Measurements from ENCODE around the gene OBSCN.
A peak's percentile ranks its signal among the peaks of the same experiment; 100 is the strongest.

The OBSCN gene

GRCh38 chr1:228190182-228190581, 17.7 kb upstream of the OBSCN start:
- no peak for DNase-seq (ENCODE audit: low read depth in 2 of 2)

GRCh38 chr1:228190778-228191177, 17.1 kb upstream of the OBSCN start:
- no peak for DNase-seq (ENCODE audit: low read depth in 2 of 2)

- DNase-seq (ENCODE audit: low read depth in 2 of 2) = no peak
Observed at GRCh38 chr1:228194436-228194835, 13.4 kb upstream of the OBSCN start.

GRCh38 chr1:228194921-228195812, 12.7 kb upstream of the OBSCN start:
- DNase-seq (ENCODE audit: low read depth in 2 of 2) = no peak

GRCh38 chr1:228197555-228198147, 10.2 kb upstream of the OBSCN start:
- DNase-seq (ENCODE audit: low read depth in 2 of 2) = no peak

- DNase-seq (ENCODE audit: low read depth in 2 of 2) = no peak
Observed at GRCh38 chr1:228198977-228199590, 8.8 kb upstream of the OBSCN start.

- DNase-seq (ENCODE audit: low read depth in 2 of 2) = no peak
Observed at GRCh38 chr1:228204958-228205357, 2.9 kb upstream of the OBSCN start.

- DNase-seq (ENCODE audit: low read depth in 2 of 2) = no peak
Observed at GRCh38 chr1:228205526-228206436, 2.1 kb upstream of the OBSCN start.

- DNase-seq (ENCODE audit: low read depth in 2 of 2) = no peak
Observed at GRCh38 chr1:228206582-228207351, 1.1 kb upstream of the OBSCN start.

GRCh38 chr1:228207381-228207810, 448 bp upstream of the OBSCN start:
- no peak for DNase-seq (ENCODE audit: low read depth in 2 of 2)

- DNase-seq (ENCODE audit: low read depth in 2 of 2) = no peak
Observed at GRCh38 chr1:228208831-228209551, 1.1 kb downstream of the OBSCN start.

- no peak for DNase-seq (ENCODE audit: low read depth in 2 of 2)
Observed at GRCh38 chr1:228209657-228210056, 1.8 kb downstream of the OBSCN start.

GRCh38 chr1:228210076-228210651, 2.3 kb downstream of the OBSCN start:
- DNase-seq (ENCODE audit: low read depth in 2 of 2) = no peak

GRCh38 chr1:228210712-228211530, 3.1 kb downstream of the OBSCN start:
- no peak for DNase-seq (ENCODE audit: low read depth in 2 of 2)

- DNase-seq (ENCODE audit: low read depth in 2 of 2) = no peak
Observed at GRCh38 chr1:228211531-228212414, 3.9 kb downstream of the OBSCN start.

- DNase-seq (ENCODE audit: low read depth in 2 of 2) = no peak
Observed at GRCh38 chr1:228212415-228212965, 4.6 kb downstream of the OBSCN start.

- peak; percentile 87 to 88 for DNase-seq (ENCODE audit: low read depth in 2 of 2)
Observed at GRCh38 chr1:228212966-228213844, 5.4 kb downstream of the OBSCN start.

Measured in stimulated activated CD8-positive, alpha-beta memory T cell treated with anti-CD3 and anti-CD28 coated beads, Interleukin-15, amount 100 ng/mL, for 48 hours (primary cell).